Measurements from ENCODE around the gene ANKS1B. TPM values are rescaled to one million over a fixed set of nuclear protein-coding genes. Genes with fewer than 3 reads are reported as not detected.

ANKS1B gene
- total RNA-seq, 4 donors from 2014 or later, result 4.9 to 15.4 (median 9.4) TPM

DNA sequence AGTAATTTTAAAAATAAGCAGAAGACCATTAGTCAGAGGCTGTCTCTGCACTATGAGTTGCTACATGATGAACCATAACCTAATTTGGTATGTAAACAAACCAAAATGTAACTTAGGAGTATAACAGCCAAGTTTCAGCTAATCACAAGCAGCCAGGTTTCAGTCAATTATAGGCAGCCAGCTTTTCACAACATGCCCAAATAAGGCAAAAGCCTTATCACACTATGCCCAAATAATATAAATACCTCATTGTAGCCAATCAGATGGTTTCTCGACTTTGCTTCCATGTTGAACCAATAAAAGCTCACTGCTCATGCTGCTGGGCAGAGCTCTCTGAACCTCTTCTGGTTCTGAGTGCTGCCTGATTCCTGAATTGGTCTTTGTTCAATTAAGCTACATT lies 298.6 kb downstream of the ANKS1B start:
- Histone ChIP-seq H3K4me1 (no peaks in the 10 kb centered on the region), H3K27me3 (no peaks in the 10 kb centered on the region), H3K9me3 (peaks cover 5% of the 10 kb centered on the region), H3K36me3 (no peaks in the 10 kb centered on the region), H3K27ac (no peak overlapping the region), H3K4me3 (no peak overlapping the region)
- DNase-seq (ENCODE audit: low spot score in 2 of 2), result no peak
- no peak for TF ChIP-seq POLR2A (IDR thresholded peaks at IDR 0.05)
- no peak for TF ChIP-seq POLR2AphosphoS5 (IDR thresholded peaks at IDR 0.05)
- TF ChIP-seq EP300 (IDR thresholded peaks at IDR 0.05), result no peak
- TF ChIP-seq, protein P1, sequence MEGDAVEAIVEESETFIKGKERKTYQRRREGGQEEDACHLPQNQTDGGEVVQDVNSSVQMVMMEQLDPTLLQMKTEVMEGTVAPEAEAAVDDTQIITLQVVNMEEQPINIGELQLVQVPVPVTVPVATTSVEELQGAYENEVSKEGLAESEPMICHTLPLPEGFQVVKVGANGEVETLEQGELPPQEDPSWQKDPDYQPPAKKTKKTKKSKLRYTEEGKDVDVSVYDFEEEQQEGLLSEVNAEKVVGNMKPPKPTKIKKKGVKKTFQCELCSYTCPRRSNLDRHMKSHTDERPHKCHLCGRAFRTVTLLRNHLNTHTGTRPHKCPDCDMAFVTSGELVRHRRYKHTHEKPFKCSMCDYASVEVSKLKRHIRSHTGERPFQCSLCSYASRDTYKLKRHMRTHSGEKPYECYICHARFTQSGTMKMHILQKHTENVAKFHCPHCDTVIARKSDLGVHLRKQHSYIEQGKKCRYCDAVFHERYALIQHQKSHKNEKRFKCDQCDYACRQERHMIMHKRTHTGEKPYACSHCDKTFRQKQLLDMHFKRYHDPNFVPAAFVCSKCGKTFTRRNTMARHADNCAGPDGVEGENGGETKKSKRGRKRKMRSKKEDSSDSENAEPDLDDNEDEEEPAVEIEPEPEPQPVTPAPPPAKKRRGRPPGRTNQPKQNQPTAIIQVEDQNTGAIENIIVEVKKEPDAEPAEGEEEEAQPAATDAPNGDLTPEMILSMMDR (IDR thresholded peaks at IDR 0.05), result no peak
- WGBS, result 88% methylated on average over 1 of the region's 1 CpG

DNA sequence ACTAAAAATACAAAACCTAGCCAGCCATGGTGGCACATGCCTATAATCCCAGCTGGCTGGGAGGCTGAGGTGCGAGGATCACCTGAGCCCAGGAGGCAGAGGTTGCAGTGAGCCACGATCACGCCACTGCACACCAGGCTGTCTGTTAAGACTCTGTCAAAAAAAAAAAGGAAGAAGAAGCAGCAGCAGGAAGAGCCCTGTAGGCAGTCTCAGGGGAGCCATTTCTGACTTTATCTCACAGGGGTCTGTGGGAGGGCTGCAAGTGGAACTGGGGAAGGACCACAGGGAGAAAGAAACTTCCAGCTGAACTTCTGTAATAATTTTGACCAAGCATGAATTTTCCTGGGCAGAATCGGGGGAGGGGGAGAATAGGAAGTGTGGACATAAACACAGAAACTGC lies 304.5 kb downstream of the ANKS1B start:
- H3K4me1 ChIP-seq, result no peaks in the 10 kb centered on the region
- no peak overlapping the region for H3K4me3 ChIP-seq
- no peak overlapping the region for H3K27ac ChIP-seq
- 66% methylated on average over 4 of the region's 4 CpGs for WGBS
- no peaks in the 10 kb centered on the region for H3K9me3 ChIP-seq
- no peak for TF ChIP-seq POLR2AphosphoS5 (IDR thresholded peaks at IDR 0.05)
- TF ChIP-seq EP300 (IDR thresholded peaks at IDR 0.05), result no peak
- TF ChIP-seq, protein P1 (IDR thresholded peaks at IDR 0.05), result no peak
- TF ChIP-seq POLR2A (IDR thresholded peaks at IDR 0.05), result no peak
- DNase-seq (ENCODE audit: low spot score in 2 of 2), result no peak
- H3K27me3 ChIP-seq, result no peaks in the 10 kb centered on the region
- H3K36me3 ChIP-seq, result no peaks in the 10 kb centered on the region

DNA sequence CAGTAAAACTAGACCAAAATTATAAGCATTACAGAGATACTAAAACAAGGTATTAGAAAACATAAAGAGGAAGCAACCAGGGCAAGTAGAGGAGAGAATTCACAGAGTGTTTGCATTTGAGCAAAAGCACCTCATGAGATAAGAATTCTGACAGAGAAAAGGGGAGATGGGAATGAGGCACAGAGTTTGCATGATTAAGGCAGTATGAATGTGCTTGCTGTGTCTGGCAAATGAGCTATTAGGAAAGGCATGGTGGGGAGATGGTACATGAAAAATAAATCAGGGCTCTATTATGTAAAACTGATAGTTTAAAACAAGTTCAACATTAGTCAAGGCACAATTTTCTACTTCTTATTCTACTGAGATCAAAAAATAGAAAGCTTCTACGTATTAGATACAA lies 314.1 kb downstream of the ANKS1B start:
- H3K9me3 ChIP-seq, result no peaks in the 10 kb centered on the region
- H3K4me3 ChIP-seq, result no peak overlapping the region
- no peak overlapping the region for H3K27ac ChIP-seq
- no peaks in the 10 kb centered on the region for H3K36me3 ChIP-seq
- WGBS, result 88% methylated on average over 1 of the region's 1 CpG
- H3K27me3 ChIP-seq, result no peaks in the 10 kb centered on the region
- no peaks in the 10 kb centered on the region for H3K4me1 ChIP-seq
- no peak for TF ChIP-seq POLR2AphosphoS5 (IDR thresholded peaks at IDR 0.05)
- TF ChIP-seq POLR2A (IDR thresholded peaks at IDR 0.05), result no peak
- TF ChIP-seq, protein P1 (IDR thresholded peaks at IDR 0.05), result no peak
- TF ChIP-seq EP300 (IDR thresholded peaks at IDR 0.05), result no peak
- no peak for DNase-seq (ENCODE audit: low spot score in 2 of 2)

DNA sequence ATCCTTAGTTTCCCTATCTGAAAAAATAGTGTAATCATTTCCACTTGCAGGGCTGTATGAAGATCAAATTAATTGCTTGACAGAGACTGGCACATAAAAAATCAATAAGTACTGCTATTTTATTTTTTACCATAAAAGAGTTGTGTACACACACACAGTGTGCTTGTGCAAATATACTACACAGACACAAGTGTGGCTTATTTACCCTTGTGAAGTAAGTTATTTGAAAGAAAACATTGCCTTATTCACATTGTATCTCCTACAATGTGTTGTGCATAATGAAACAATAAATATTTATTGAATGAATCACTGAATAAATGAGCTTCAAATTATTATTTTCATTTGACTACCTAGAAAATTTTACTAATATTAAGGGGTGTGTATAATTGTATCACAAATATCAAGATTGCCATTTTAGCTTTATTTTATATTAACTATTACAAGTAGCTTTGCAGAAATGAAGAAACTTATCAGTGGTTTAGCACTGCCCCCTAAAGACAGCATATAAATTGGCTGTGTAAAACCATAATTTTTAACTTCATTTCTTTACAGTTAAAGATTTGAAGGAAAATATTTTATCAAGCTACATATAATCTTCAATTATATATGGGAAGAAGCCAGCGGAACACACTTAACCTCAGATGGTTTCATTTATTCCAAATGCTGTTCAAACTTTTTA lies 325.9 kb downstream of the ANKS1B start:
- 78% methylated on average over 1 of the region's 1 CpG for WGBS

DNA sequence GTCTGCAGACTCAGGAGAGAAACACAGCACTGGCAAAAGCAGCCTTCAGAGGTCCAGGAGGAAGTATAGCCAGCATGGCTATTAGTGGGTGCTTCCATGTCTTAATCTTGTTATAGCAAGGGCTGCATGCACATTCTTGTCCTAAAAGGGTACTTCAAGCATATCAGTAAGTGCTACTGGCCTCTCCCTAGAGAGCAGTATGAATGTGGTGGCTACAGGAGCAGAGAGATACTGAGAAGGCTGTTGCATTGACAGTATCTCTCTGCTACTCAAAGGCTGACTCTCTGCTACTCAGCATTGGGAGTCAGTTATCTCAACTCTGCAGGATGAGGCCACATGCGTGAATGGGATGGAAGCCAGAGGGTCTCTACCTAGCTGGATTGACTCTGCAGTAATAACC lies 335.2 kb downstream of the ANKS1B start:
- TF ChIP-seq EP300 (IDR thresholded peaks at IDR 0.05) (no peak), POLR2A (IDR thresholded peaks at IDR 0.05) (no peak), POLR2AphosphoS5 (IDR thresholded peaks at IDR 0.05) (no peak)
- TF ChIP-seq, protein P1 (IDR thresholded peaks at IDR 0.05), result no peak
- 90% methylated on average over 1 of the region's 1 CpG for WGBS

More for the DNA sequence above, 325.9 kb downstream of the ANKS1B start:
- Histone ChIP-seq H3K9me3 (no peaks in the 10 kb centered on the region), H3K36me3 (no peaks in the 10 kb centered on the region), H3K4me3 (no peak overlapping the region), H3K27ac (no peak overlapping the region), H3K4me1 (no peaks in the 10 kb centered on the region), H3K27me3 (no peaks in the 10 kb centered on the region)
- TF ChIP-seq POLR2A (IDR thresholded peaks at IDR 0.05) (no peak), EP300 (IDR thresholded peaks at IDR 0.05) (no peak), POLR2AphosphoS5 (IDR thresholded peaks at IDR 0.05) (no peak)
- TF ChIP-seq, protein P1 (IDR thresholded peaks at IDR 0.05), result no peak
- no peak for DNase-seq (ENCODE audit: low spot score in 2 of 2)

More for the DNA sequence above, 335.2 kb downstream of the ANKS1B start:
- H3K27me3 ChIP-seq, result no peaks in the 10 kb centered on the region
- H3K9me3 ChIP-seq, result no peaks in the 10 kb centered on the region
- DNase-seq (ENCODE audit: low spot score in 2 of 2), result no peak
- H3K4me3 ChIP-seq, result no peak overlapping the region
- H3K4me1 ChIP-seq, result no peaks in the 10 kb centered on the region
- H3K27ac ChIP-seq, result no peak overlapping the region
- no peaks in the 10 kb centered on the region for H3K36me3 ChIP-seq

All from suprapubic skin (tissue), 4 donors.